ENCODE results near the gene CIDEB.
A peak's percentile ranks its signal among the peaks of the same experiment; 100 is the strongest.

The CIDEB gene

GRCh38 chr14:24297190-24297964 is 10.4 kb downstream of the CIDEB start:
- H3K36me3 ChIP-seq (ENCODE audit: control insufficient read depth, insufficient read depth, low read length), result peaks cover 33% of the 10 kb centered on the region
- no peak overlapping the region for H3K27ac ChIP-seq (ENCODE audit: low read depth, low read length)
- H3K4me1 ChIP-seq (ENCODE audit: control insufficient read depth, insufficient read depth, low read length), result peaks cover 10% of the 10 kb centered on the region; the same call in 1 of the 2 replicates

GRCh38 chr14:24296341-24297157 is 11.2 kb downstream of the CIDEB start:
- no peak overlapping the region for H3K9ac ChIP-seq (ENCODE audit: low read depth, low read length)
- H3K27me3 ChIP-seq (ENCODE audit: control insufficient read depth, insufficient read depth, low read length), result no peaks in the 10 kb centered on the region
- H3K27ac ChIP-seq (ENCODE audit: low read depth, low read length), result peak overlapping the region; percentile 36
- no peak overlapping the region for H3K4me3 ChIP-seq (ENCODE audit: low read depth, low read length)
- no peaks in the 10 kb centered on the region for H3K9me3 ChIP-seq (ENCODE audit: control insufficient read depth, insufficient read depth, low read length)
- peaks cover 30% of the 10 kb centered on the region for H3K36me3 ChIP-seq (ENCODE audit: control insufficient read depth, insufficient read depth, low read length)
- peaks cover 10% of the 10 kb centered on the region; the same call in 1 of the 2 replicates for H3K4me1 ChIP-seq (ENCODE audit: control insufficient read depth, insufficient read depth, low read length)

More at GRCh38 chr14:24297190-24297964, 10.4 kb downstream of the CIDEB start:
- no peak overlapping the region for H3K9ac ChIP-seq (ENCODE audit: low read depth, low read length)
- no peak overlapping the region for H3K4me3 ChIP-seq (ENCODE audit: low read depth, low read length)
- no peaks in the 10 kb centered on the region for H3K27me3 ChIP-seq (ENCODE audit: control insufficient read depth, insufficient read depth, low read length)
- no peaks in the 10 kb centered on the region for H3K9me3 ChIP-seq (ENCODE audit: control insufficient read depth, insufficient read depth, low read length)

- Histone ChIP-seq H3K9ac (ENCODE audit: low read depth, low read length) (no peak overlapping the region), H3K36me3 (ENCODE audit: control insufficient read depth, insufficient read depth, low read length) (peaks cover 38% of the 10 kb centered on the region), H3K27ac (ENCODE audit: low read depth, low read length) (no peak overlapping the region), H3K27me3 (ENCODE audit: control insufficient read depth, insufficient read depth, low read length) (no peaks in the 10 kb centered on the region), H3K4me1 (ENCODE audit: control insufficient read depth, insufficient read depth, low read length) (no peaks in the 10 kb centered on the region), H3K9me3 (ENCODE audit: control insufficient read depth, insufficient read depth, low read length) (no peaks in the 10 kb centered on the region), H3K4me3 (ENCODE audit: low read depth, low read length) (no peak overlapping the region)
These were observed 14.3 kb downstream of the CIDEB start for GRCh38 chr14:24293525-24293924.

GRCh38 chr14:24292118-24292807 is 15.5 kb downstream of the CIDEB start:
- no peaks in the 10 kb centered on the region for H3K4me1 ChIP-seq (ENCODE audit: control insufficient read depth, insufficient read depth, low read length)
- H3K9ac ChIP-seq (ENCODE audit: low read depth, low read length), result no peak overlapping the region
- peaks cover 38% of the 10 kb centered on the region for H3K36me3 ChIP-seq (ENCODE audit: control insufficient read depth, insufficient read depth, low read length)
- no peak overlapping the region for H3K27ac ChIP-seq (ENCODE audit: low read depth, low read length)
- H3K4me3 ChIP-seq (ENCODE audit: low read depth, low read length), result no peak overlapping the region
- H3K27me3 ChIP-seq (ENCODE audit: control insufficient read depth, insufficient read depth, low read length), result no peaks in the 10 kb centered on the region
- no peaks in the 10 kb centered on the region for H3K9me3 ChIP-seq (ENCODE audit: control insufficient read depth, insufficient read depth, low read length)

GRCh38 chr14:24291446-24292117 is 16.2 kb downstream of the CIDEB start:
- Histone ChIP-seq H3K4me3 (ENCODE audit: low read depth, low read length) (no peak overlapping the region), H3K27ac (ENCODE audit: low read depth, low read length) (no peak overlapping the region), H3K9ac (ENCODE audit: low read depth, low read length) (no peak overlapping the region), H3K9me3 (ENCODE audit: control insufficient read depth, insufficient read depth, low read length) (no peaks in the 10 kb centered on the region), H3K4me1 (ENCODE audit: control insufficient read depth, insufficient read depth, low read length) (no peaks in the 10 kb centered on the region), H3K27me3 (ENCODE audit: control insufficient read depth, insufficient read depth, low read length) (no peaks in the 10 kb centered on the region), H3K36me3 (ENCODE audit: control insufficient read depth, insufficient read depth, low read length) (peaks cover 38% of the 10 kb centered on the region)

GRCh38 chr14:24290746-24291145 is 17.0 kb downstream of the CIDEB start:
- Histone ChIP-seq H3K9me3 (ENCODE audit: control insufficient read depth, insufficient read depth, low read length) (no peaks in the 10 kb centered on the region), H3K36me3 (ENCODE audit: control insufficient read depth, insufficient read depth, low read length) (peaks cover 31% of the 10 kb centered on the region), H3K9ac (ENCODE audit: low read depth, low read length) (no peak overlapping the region), H3K4me1 (ENCODE audit: control insufficient read depth, insufficient read depth, low read length) (no peaks in the 10 kb centered on the region), H3K27me3 (ENCODE audit: control insufficient read depth, insufficient read depth, low read length) (no peaks in the 10 kb centered on the region), H3K27ac (ENCODE audit: low read depth, low read length) (no peak overlapping the region), H3K4me3 (ENCODE audit: low read depth, low read length) (no peak overlapping the region)

GRCh38 chr14:24289649-24290280 is 18.0 kb downstream of the CIDEB start:
- no peaks in the 10 kb centered on the region for H3K9me3 ChIP-seq (ENCODE audit: control insufficient read depth, insufficient read depth, low read length)
- H3K27me3 ChIP-seq (ENCODE audit: control insufficient read depth, insufficient read depth, low read length), result no peaks in the 10 kb centered on the region
- no peaks in the 10 kb centered on the region for H3K4me1 ChIP-seq (ENCODE audit: control insufficient read depth, insufficient read depth, low read length)
- no peak overlapping the region for H3K27ac ChIP-seq (ENCODE audit: low read depth, low read length)
- H3K4me3 ChIP-seq (ENCODE audit: low read depth, low read length), result no peak overlapping the region
- peaks cover 26% of the 10 kb centered on the region for H3K36me3 ChIP-seq (ENCODE audit: control insufficient read depth, insufficient read depth, low read length)
- no peak overlapping the region for H3K9ac ChIP-seq (ENCODE audit: low read depth, low read length)

GRCh38 chr14:24286996-24287395 is 20.8 kb downstream of the CIDEB start:
- Histone ChIP-seq H3K4me1 (ENCODE audit: control insufficient read depth, insufficient read depth, low read length) (no peaks in the 10 kb centered on the region), H3K36me3 (ENCODE audit: control insufficient read depth, insufficient read depth, low read length) (peaks cover 15% of the 10 kb centered on the region), H3K9ac (ENCODE audit: low read depth, low read length) (no peak overlapping the region), H3K27ac (ENCODE audit: low read depth, low read length) (no peak overlapping the region), H3K4me3 (ENCODE audit: low read depth, low read length) (no peak overlapping the region), H3K27me3 (ENCODE audit: control insufficient read depth, insufficient read depth, low read length) (no peaks in the 10 kb centered on the region), H3K9me3 (ENCODE audit: control insufficient read depth, insufficient read depth, low read length) (no peaks in the 10 kb centered on the region)

- H3K27me3 ChIP-seq (ENCODE audit: control insufficient read depth, insufficient read depth, low read length), result no peaks in the 10 kb centered on the region
- H3K36me3 ChIP-seq (ENCODE audit: control insufficient read depth, insufficient read depth, low read length), result peaks cover 11% of the 10 kb centered on the region
- no peak overlapping the region for H3K27ac ChIP-seq (ENCODE audit: low read depth, low read length)
- H3K4me1 ChIP-seq (ENCODE audit: control insufficient read depth, insufficient read depth, low read length), result no peaks in the 10 kb centered on the region
- no peak overlapping the region for H3K9ac ChIP-seq (ENCODE audit: low read depth, low read length)
- no peak overlapping the region for H3K4me3 ChIP-seq (ENCODE audit: low read depth, low read length)
- H3K9me3 ChIP-seq (ENCODE audit: control insufficient read depth, insufficient read depth, low read length), result no peaks in the 10 kb centered on the region
These were observed 22.4 kb downstream of the CIDEB start for GRCh38 chr14:24285351-24285750.

- no peak overlapping the region for H3K9ac ChIP-seq (ENCODE audit: low read depth, low read length)
- H3K36me3 ChIP-seq (ENCODE audit: control insufficient read depth, insufficient read depth, low read length), result peaks cover 3% of the 10 kb centered on the region
- H3K4me1 ChIP-seq (ENCODE audit: control insufficient read depth, insufficient read depth, low read length), result no peaks in the 10 kb centered on the region
- no peaks in the 10 kb centered on the region for H3K9me3 ChIP-seq (ENCODE audit: control insufficient read depth, insufficient read depth, low read length)
- no peak overlapping the region for H3K27ac ChIP-seq (ENCODE audit: low read depth, low read length)
- no peaks in the 10 kb centered on the region for H3K27me3 ChIP-seq (ENCODE audit: control insufficient read depth, insufficient read depth, low read length)
- no peak overlapping the region for H3K4me3 ChIP-seq (ENCODE audit: low read depth, low read length)
These were observed 23.2 kb downstream of the CIDEB start for GRCh38 chr14:24284501-24285035.
